GM21367 (cell line): Measurements from ENCODE around the gene P2RY6.

Source experiments
- ATAC-seq: cut with Tn5 transposase; IDR thresholded peaks from one replicate; pipeline ENCODE4 v1.9.1; 2021; ENCODE audit not compliant: unreplicated experiment

The P2RY6 gene

DNA sequence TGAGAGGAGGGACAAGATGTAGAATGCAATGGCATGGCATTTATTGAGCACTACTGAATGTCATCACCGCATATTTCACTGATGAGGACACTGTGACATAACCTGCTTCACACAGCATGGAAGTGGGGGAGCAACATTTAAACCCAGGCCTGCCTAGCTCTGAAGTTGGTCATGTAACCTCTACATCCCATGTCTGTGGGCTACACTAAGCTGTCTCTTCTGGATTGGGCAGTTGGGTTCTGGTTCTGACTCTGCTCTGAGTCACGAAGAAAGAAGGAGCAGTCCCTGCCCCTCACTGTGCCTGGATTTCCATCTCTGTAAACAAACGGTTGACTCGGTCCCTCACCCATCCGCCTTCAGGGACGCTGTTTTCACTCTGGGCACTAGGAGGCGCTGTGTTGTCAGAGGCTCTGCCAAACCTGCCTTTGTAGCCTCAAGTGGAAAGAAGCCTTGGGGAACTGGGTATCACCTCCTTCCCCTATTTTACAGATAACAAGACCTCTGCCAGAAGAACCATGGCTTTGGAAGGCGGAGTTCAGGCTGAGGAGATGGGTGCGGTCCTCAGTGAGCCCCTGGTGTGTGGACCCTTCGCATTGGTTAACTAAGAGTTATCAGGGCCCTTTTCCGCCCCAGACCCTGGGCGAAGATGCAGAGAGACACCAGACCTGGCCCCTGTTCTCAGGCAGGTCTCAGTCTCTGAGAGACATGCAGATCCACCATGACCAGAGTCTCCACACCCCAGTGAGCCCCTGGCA, 23.3 kb downstream of the P2RY6 start:
- no peak for ATAC-seq

DNA sequence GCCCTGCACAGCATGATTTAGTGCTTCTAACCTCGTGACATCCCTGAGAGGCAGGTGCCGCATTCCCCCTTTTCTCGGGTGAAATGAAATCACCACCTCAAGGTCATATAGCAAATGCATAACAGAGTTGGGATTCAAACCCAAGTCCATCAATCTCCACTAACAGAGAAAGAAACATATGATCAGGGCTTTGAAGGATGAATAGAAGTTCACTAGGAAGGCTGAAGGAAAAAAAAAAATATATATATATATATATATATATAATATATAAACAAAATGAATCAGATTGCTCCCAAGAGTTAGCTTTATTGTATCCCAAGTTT, 23.8 kb downstream of the P2RY6 start:
- ATAC-seq, result no peak

- no peak for ATAC-seq
Measured at GRCh38 chr11:73296501-73297230, 24.5 kb downstream of the P2RY6 start.

GRCh38 chr11:73297231-73297590, 25.1 kb downstream of the P2RY6 start:
- ATAC-seq, result no peak

DNA sequence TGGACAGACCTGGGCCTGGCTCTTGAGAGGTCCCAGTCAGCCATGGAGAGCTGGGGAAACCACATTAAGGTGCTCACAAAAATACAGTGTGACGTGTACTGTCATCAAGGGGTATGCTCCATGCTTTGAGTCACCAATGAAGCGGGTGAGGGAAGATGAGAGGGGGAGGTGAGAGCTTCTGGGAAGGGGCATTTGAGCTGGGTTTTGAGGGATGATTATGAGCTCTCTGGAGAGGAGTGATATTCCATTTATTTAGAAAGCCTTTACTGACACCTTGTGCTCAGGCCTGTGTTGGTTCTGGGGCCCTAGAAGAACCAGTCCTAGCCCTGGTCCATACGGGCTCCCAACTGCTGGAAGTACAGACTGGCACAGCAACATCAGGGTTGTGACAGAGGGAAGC, 25.6 kb downstream of the P2RY6 start:
- no peak for ATAC-seq

DNA sequence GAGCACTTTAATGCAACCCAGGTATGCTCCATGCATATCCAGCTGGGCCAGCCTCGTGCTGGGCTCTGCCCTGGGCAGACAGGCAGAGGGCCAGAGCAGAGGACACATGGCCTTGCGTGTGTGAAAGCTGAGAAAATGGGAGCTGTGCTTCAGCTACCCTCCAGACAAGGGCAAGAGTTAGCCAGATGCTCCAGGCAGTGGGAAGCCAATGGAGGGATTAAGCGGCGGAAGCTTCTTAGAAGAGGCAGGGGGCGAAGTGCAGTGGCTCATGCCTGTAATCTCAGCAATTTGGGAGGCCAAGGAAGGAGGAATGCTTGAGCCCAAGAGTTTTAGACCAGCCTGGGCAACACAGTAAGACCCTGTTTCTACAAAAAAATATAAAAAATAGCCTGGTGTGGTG, 26.1 kb downstream of the P2RY6 start:
- ATAC-seq, result no peak

- no peak for ATAC-seq
Measured at GRCh38 chr11:73299751-73300150, 27.6 kb downstream of the P2RY6 start.

GRCh38 chr11:73306069-73306841, 34.1 kb downstream of the P2RY6 start:
- no peak for ATAC-seq

DNA sequence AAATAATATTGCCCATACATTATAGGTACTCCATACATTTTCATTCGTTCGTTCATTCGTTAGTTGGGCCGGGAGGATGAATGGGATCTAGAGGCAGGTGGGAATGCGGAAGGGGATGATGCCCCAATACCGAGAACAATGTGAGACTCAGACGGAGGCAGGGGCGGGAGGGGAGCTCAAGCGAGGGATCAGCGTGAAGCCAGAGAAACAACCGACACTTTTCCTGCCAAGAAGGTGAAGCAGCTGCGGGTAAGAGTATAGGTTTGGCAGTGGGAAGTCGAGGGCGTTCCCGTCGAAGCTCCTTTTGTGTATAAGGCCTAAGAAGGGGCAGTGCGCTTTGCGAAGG, 34.8 kb downstream of the P2RY6 start:
- ATAC-seq, result no peak

- no peak for ATAC-seq
Measured at GRCh38 chr11:73307323-73308002, 35.3 kb downstream of the P2RY6 start.

- no peak for ATAC-seq
Measured at GRCh38 chr11:73308003-73308960, 36.1 kb downstream of the P2RY6 start, which contains the start of gene ARHGEF17. TSS of gene ARHGEF17 (plus strand) at chr11:73308276. CDS start at chr11:73308639, 363 bp downstream.

DNA sequence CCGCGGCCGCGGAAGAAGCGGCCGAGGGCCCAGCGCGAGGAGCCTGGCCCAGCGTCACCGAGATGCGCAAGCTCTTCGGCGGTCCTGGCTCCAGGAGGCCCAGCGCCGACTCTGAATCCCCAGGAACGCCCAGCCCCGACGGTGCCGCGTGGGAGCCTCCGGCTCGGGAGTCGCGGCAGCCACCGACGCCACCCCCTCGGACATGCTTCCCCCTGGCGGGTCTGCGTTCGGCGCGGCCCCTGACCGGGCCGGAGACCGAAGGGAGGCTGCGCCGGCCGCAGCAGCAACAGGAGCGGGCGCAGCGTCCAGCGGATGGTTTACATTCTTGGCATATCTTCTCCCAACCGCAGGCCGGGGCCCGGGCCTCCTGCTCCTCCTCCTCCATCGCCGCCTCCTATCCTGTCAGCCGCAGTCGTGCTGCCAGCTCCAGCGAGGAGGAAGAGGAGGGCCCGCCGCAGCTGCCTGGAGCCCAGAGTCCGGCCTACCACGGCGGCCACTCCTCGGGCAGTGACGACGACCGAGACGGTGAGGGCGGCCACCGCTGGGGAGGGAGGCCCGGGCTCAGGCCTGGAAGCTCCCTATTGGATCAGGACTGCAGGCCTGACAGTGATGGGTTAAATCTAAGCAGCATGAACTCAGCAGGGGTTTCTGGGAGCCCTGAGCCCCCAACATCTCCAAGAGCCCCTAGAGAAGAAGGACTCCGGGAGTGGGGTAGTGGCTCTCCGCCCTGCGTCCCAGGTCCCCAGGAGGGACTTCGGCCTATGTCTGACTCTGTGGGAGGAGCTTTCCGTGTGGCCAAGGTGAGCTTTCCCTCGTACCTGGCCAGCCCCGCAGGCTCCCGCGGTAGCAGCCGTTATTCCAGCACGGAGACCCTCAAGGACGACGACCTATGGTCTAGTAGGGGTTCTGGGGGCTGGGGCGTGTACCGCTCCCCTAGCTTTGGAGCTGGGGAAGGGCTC, 37.1 kb downstream of the P2RY6 start:
- no peak for ATAC-seq

GRCh38 chr11:73310076-73310475, 37.9 kb downstream of the P2RY6 start:
- no peak for ATAC-seq

DNA sequence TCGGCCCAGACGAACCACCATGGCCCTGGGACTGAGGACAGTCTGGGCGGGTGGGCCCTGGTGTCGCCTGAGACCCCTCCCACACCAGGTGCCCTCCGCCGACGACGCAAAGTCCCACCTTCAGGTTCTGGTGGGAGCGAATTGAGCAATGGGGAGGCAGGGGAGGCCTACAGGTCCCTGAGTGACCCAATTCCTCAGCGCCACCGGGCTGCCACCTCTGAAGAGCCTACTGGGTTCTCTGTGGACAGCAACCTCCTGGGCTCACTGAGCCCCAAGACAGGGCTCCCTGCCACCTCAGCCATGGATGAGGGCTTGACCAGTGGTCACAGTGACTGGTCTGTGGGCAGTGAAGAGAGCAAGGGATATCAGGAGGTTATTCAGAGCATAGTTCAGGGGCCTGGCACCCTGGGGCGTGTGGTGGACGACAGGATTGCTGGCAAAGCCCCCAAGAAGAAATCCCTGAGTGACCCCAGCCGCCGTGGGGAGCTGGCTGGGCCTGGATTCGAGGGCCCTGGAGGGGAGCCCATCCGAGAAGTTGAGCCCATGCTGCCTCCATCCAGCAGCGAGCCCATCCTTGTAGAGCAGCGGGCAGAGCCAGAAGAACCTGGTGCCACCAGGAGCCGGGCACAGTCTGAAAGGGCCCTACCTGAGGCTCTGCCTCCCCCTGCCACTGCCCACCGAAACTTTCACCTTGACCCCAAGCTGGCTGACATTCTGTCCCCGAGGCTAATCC, 38.7 kb downstream of the P2RY6 start:
- ATAC-seq, result no peak

DNA sequence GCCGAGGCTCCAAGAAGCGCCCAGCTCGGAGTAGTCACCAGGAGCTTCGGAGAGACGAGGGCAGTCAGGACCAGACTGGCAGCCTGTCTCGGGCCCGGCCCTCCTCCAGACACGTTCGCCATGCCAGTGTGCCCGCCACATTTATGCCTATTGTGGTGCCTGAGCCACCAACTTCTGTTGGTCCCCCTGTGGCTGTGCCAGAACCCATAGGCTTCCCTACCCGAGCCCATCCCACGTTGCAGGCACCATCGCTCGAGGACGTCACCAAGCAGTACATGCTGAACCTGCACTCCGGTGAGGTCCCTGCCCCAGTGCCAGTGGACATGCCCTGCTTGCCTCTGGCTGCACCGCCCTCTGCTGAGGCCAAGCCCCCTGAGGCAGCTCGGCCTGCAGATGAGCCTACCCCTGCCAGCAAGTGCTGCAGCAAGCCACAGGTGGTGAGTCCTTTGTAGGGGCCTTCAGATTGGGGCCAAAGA, 39.3 kb downstream of the P2RY6 start:
- ATAC-seq, result no peak

DNA sequence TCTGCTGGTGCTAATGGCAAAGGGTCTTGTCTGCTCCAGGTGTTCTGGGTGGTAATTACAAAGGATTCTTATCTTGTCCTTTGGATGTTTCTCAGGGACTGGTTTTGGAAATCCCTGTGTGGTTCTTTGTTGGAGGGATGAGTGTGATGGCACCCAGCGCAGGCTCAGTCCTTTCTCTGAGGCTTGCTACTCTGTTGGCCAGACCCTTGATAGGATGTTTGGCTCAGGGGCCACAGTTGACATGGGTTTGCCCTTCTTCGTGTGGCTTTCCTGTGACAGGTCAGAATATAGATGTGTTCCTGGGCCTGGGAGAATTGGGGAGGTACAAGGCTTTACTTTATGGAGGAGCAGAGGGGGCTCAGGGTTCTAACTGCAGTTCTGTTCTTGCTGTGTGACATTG, 39.9 kb downstream of the P2RY6 start:
- ATAC-seq, result no peak

DNA sequence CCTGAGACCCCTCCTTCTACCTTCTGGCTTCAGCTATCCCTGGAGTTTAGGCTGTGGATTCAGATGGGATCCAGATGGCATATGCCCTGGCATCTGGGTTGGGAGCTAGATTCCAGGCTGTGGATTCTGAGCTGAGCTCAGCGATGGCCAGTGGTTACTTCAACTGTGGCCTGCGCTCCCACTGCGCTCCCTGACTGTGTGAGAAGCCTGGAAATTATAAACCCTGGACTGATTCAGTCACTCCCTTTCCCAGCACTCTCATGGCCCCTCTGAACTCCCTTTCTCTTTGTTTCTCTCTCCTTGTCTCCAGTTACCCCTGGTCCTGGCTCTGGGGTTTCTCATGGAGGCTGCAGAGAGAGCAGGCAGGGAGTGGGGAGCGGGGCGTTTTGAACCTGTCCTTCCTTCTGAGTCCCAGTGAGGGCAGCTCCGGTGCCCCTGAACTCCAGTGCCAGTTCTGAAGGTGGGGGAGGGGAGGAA, 40.8 kb downstream of the P2RY6 start:
- no peak for ATAC-seq

GRCh38 chr11:73313652-73314051, 41.5 kb downstream of the P2RY6 start:
- no peak for ATAC-seq
